SJSA1 (cell line): ENCODE data around the gene SNTB2. TPM values are rescaled to one million over a fixed set of nuclear protein-coding genes. Genes with fewer than 3 reads are reported as not detected.

Source experiments
- DNase-seq, 2 experiments: peaks; one replicate each; pipeline ENCODE4 v3.0.0-alpha.2; 2015 to 2020; ENCODE audit warnings: low spot score in 2 of 2, low read depth in 1 of 2
- H3K27ac ChIP-seq: fragments of 250-450 bp; sonication (Bioruptor Pico); 2 replicates; pipeline ENCODE4 v1.5.1; 2020; ENCODE audit warnings: mild to moderate bottlenecking, moderate library complexity
- H3K27me3 ChIP-seq: fragments of 250-450 bp; sonication (Bioruptor Pico); replicated peaks from 2 replicates; pipeline ENCODE4 v1.5.1; 2020; ENCODE audit warnings: mild to moderate bottlenecking, moderate library complexity
- H3K36me3 ChIP-seq: fragments of 250-450 bp; sonication (Bioruptor Pico); 2 replicates; pipeline ENCODE4 v1.5.1; 2020; ENCODE audit warnings: mild to moderate bottlenecking
- H3K4me1 ChIP-seq: fragments of 250-450 bp; sonication (Bioruptor Pico); replicated peaks from 2 replicates; pipeline ENCODE4 v1.6.1; 2021; ENCODE audit warnings: mild to moderate bottlenecking
- H3K4me3 ChIP-seq: fragments of 250-450 bp; sonication (Bioruptor Pico); 2 replicates; pipeline ENCODE4 v1.5.1; 2020; ENCODE audit warnings: mild to moderate bottlenecking
- H3K9me3 ChIP-seq: fragments of 250-450 bp; sonication (Bioruptor Pico); replicated peaks from 2 replicates; pipeline ENCODE4 v1.5.1; 2020; ENCODE audit warnings: mild to moderate bottlenecking
- total RNA-seq: library from RNA; depleted of rRNA; stranded (reverse); fragments of >200 nt; shearing (Covaris generic); gene quantifications from 2 replicates; pipeline ENCODE4 v1.2.3, GENCODE V29; 2014; rRNA removed

Gene SNTB2
- total RNA-seq, 1 experiment from 2014 or later = 43.6 TPM

DNA sequence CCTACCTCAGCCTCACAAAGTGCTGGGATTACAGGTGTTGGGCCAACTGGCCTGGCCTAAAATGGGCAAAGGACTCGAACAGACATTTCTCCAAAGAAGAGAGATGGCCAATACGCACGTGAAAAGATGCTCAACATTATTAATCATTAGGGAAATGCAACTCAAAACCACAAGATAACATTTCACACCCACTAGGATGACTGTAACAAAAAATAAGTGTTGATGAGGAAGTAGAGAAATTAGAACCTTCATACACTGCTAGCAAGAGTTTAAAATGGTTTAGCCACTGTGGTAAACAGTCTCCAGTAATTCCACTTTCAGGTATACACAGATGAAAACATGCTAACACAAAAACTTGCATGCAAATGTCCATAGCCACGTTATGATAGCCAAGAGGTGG lies 159.0 kb downstream of the SNTB2 start:
- no peak overlapping the region for H3K4me3 ChIP-seq
- H3K27ac ChIP-seq = no peak overlapping the region
- DNase-seq = no peak
- H3K9me3 ChIP-seq = no peaks in the 10 kb centered on the region
- peaks cover 48% of the 10 kb centered on the region for H3K36me3 ChIP-seq
- H3K27me3 ChIP-seq = no peaks in the 10 kb centered on the region
- H3K4me1 ChIP-seq = no peaks in the 10 kb centered on the region; the same call in 1 of the 2 replicates

- DNase-seq = no peak
- H3K9me3 ChIP-seq = no peaks in the 10 kb centered on the region
- no peaks in the 10 kb centered on the region for H3K4me1 ChIP-seq
- no peak overlapping the region for H3K4me3 ChIP-seq
- no peak overlapping the region for H3K27ac ChIP-seq
- peaks cover 40% of the 10 kb centered on the region for H3K36me3 ChIP-seq
- H3K27me3 ChIP-seq = no peaks in the 10 kb centered on the region
These were observed 159.7 kb downstream of the SNTB2 start for GRCh38 chr16:69346683-69347082.

DNA sequence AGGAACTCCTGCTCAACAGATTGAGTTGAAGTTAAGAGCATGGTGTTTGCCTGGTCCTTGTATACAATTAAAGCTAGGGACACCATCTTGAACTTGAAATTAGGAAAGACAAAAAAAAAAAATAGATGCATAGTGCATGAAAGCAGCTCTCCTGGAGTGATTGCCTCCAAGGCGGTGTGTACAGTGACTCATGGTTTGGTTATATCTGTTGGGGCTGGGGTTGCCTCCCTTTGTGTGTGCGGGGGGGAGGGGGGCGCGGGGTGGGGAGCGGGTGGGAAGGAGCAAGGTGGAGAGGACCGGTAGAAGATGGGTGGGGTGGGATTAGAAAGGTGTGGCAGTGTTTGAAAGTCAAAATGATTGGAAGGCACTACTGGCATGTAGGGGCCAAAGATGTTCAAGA lies 161.3 kb downstream of the SNTB2 start:
- no peak overlapping the region for H3K4me3 ChIP-seq
- no peak overlapping the region for H3K27ac ChIP-seq
- no peaks in the 10 kb centered on the region for H3K9me3 ChIP-seq
- DNase-seq = no peak
- no peaks in the 10 kb centered on the region for H3K4me1 ChIP-seq
- H3K27me3 ChIP-seq = no peaks in the 10 kb centered on the region
- peaks cover 29% of the 10 kb centered on the region for H3K36me3 ChIP-seq

DNA sequence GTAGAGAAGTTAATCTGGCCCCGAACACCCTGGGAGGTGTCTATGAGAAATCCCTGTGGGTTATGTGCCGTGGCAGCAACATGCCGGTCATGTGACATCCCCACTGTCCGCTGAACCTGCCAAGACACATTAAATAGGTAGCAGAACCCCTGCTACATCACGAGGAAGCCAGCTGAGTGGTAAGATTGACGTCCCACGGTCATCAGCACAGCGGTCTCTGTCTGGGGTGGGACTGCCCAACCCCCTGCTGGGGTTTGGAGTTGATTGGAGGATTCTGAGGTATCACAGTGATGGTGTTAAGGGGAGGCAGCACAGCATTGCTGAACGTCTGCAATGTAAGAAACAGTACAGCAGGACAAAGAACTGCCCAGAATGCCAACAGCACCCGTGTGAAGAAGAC lies 162.6 kb downstream of the SNTB2 start:
- H3K4me1 ChIP-seq = no peaks in the 10 kb centered on the region
- no peak overlapping the region for H3K27ac ChIP-seq
- H3K27me3 ChIP-seq = no peaks in the 10 kb centered on the region
- H3K9me3 ChIP-seq = no peaks in the 10 kb centered on the region
- H3K4me3 ChIP-seq = no peak overlapping the region
- peaks cover 25% of the 10 kb centered on the region for H3K36me3 ChIP-seq
- no peak for DNase-seq

DNA sequence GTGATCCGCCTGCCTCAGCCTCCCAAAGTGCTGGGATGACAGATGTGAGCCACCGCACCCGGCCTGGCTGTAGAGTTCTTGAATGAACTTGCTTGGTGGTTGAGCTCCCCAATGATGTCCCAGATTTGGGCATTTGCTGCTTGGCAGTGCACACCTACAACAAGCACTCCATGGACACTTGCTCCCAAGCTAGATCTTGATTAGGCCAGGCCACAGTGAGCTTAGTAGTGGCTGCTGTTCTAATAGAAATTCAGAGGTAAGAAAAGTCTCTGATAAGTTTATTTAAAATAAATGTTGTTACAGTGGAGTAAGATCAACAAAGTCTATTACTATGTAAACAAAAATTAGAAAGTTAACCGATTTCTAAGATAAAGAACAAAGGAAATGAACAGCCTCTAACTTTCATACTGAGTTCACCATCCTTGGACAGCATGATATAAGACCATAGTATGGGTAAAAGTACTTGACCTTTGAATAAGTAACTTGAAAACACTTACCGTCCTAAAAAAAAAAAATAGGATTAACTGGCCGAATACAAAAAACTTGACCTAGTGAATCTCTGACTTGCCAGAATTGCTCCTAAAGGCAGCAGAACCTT lies 163.7 kb downstream of the SNTB2 start:
- Histone ChIP-seq H3K4me1 (no peaks in the 10 kb centered on the region), H3K4me3 (no peak overlapping the region), H3K27me3 (no peaks in the 10 kb centered on the region), H3K9me3 (no peaks in the 10 kb centered on the region), H3K27ac (no peak overlapping the region), H3K36me3 (peaks cover 26% of the 10 kb centered on the region)
- no peak for DNase-seq

DNA sequence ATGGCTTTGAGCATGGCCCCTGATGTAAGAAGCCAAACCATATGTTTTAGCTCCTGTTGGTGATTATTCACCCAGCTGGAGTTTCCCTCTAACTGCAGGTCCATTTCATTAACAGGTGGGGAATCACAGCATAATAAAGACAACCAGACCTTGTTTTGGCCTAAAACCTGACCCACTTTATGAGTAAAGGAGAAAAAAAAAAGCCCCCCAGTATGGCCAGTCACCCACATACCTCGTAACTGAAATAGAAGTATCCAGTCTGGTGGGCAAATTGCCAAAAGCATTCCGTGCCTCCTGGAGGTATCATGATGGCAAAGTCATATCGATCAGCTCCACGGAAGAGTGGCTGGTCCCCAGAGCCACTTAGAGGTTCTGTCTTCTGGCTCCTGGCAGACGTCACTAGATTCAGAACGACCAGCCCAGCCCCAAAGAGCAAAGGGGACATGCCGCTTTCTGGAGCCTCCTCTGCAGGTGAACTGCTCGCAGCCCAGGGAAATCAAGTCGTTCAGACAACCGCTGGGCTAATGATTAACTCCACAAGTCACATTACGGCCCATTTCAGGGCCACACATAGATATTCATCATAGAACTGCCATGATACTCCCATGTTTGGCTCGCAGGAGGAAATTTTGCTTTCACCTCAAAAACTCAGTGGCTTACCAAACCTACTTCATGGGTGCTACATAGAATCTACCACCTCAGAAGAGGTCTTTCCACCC lies 164.5 kb downstream of the SNTB2 start, which contains the start of gene TMED6:
TSS of gene TMED6 (minus strand) at position 478 of the 719 bp plus-strand sequence. CDS start at position 445, 33 bp downstream.
- DNase-seq = no peak
- H3K9me3 ChIP-seq = no peaks in the 10 kb centered on the region
- no peak within 1 kb of the TSS for H3K27ac ChIP-seq
- no peaks in the 10 kb centered on the region for H3K4me1 ChIP-seq
- peaks cover 29% of the 10 kb centered on the region for H3K36me3 ChIP-seq
- no peaks in the 10 kb centered on the region for H3K27me3 ChIP-seq
- H3K4me3 ChIP-seq = no peak within 1 kb of the TSS

Other genes with a start within 250 kb of the SNTB2 start
- gene HAS3, start 81.5 kb upstream of the SNTB2 start, total RNA-seq = 0.58 and 1.4 TPM in 2 replicates
- gene CHTF8, start 54.6 kb upstream of the SNTB2 start, total RNA-seq = 37.6 and 43.1 TPM in 2 replicates
- gene UTP4, start 54.5 kb upstream of the SNTB2 start, total RNA-seq = 20.2 and 28.1 TPM in 2 replicates
- 27.9 and 42.3 TPM in 2 replicates for gene VPS4A, start 124.2 kb downstream of the SNTB2 start, total RNA-seq
- 17.8 and 33.0 TPM in 2 replicates for gene PDF, start 143.4 kb downstream of the SNTB2 start, total RNA-seq
- 33.5 and 34.9 TPM in 2 replicates for gene COG8, start 152.4 kb downstream of the SNTB2 start, total RNA-seq
- gene NIP7, start 152.6 kb downstream of the SNTB2 start, total RNA-seq = 26.8 and 31.0 TPM in 2 replicates
- gene TMED6, start 164.6 kb downstream of the SNTB2 start, total RNA-seq = 0.21 TPM in 1 of 2 replicates, not detected in the other
- gene TERF2, start 198.8 kb downstream of the SNTB2 start, total RNA-seq = 7.5 and 7.7 TPM in 2 replicates
- gene CYB5B, start 237.5 kb downstream of the SNTB2 start, total RNA-seq = 58.3 and 102 TPM in 2 replicates